HG03442 (cell line): ENCODE results near the gene WNK4.

ENCODE experiments used
- ATAC-seq: cut with Tn5 transposase; IDR thresholded peaks from one replicate; pipeline ENCODE4 v1.9.1; 2021; ENCODE audit warnings: mild to moderate bottlenecking, moderate library complexity; ENCODE audit not compliant: unreplicated experiment

WNK4 gene

DNA sequence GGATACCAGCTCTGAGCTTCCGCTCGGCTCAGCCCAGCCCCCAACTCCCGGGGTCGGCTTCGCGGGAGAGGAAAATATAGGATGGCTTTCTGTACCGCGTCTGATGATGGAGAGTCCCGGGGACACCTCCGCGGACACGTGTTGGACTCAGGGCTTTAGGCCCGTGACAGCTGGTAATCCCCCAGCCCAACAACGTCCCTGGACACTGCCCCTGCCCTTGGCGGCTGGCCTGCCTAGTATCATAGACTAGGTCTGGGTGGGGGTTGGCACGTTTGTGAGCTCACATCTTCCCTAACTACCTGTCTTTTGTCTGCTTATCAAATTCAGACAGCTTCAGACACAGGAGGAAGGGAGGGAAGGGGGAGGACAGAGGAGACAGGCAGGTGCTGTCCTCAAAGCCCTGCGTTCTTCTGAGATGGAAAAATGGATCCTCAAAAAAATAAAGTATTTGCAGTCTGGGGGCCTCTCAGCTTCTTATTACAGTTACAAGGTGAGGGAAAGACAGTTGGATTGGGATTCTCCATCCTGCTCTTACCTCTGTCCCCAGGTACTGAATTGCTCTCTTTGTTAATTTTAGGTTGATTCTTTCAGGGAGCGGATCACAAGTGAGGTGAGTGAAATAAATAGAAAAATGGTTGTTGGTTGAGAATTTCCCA lies 53.5 kb downstream of the WNK4 start:
- ATAC-seq: no peak

DNA sequence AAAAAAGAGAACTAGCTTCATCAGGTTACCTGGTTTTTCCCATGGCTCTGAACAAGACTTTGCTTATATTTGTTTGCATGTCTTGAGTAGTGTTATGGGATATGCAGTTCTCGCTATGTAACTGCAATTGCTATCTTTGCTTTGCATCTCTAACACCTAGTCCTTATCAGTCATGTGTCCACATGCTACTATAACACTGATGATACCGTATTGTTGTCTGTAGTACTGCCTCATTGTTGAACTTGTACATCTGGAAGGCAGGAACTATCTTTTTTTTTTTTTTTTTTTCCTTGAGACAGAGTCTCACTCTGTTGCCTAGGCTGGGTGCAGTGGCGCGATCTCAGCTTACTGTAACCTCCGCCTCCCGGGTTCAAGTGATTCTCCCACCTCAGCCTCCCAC lies 55.3 kb downstream of the WNK4 start:
- no peak for ATAC-seq

DNA sequence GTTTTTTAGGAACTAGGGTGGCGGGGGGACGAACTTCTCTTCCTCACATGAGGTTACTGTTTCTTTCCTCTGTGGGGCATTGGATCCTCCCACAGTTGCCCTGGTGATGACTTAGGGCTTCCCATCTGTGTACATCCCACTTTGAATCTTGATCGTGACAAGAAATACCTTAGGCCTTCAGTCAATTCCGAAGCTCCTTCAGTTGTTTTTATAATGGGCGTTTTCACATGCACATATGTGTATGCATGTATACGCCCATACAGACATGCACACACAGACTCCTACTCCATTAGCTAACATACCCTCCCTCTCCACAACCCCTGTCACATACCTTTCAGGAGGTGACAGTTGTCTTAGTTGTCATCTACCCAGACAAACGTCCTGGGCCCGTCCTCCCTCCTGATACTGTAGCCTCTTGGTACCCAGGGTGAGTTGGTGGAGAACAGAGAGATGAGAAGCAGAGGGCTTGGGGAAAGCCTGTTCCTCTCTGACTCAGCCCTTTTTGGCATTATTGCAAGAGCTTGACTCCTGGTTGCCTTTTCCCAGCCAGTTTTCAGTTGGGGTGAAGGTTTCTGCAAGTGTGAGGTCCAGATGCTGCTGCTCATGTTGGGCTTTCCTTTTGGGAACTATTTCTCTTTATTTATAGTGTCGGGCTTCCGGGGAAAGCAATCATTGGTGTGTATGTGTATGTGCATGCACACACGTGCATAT lies 61.7 kb downstream of the WNK4 start:
- no peak for ATAC-seq

DNA sequence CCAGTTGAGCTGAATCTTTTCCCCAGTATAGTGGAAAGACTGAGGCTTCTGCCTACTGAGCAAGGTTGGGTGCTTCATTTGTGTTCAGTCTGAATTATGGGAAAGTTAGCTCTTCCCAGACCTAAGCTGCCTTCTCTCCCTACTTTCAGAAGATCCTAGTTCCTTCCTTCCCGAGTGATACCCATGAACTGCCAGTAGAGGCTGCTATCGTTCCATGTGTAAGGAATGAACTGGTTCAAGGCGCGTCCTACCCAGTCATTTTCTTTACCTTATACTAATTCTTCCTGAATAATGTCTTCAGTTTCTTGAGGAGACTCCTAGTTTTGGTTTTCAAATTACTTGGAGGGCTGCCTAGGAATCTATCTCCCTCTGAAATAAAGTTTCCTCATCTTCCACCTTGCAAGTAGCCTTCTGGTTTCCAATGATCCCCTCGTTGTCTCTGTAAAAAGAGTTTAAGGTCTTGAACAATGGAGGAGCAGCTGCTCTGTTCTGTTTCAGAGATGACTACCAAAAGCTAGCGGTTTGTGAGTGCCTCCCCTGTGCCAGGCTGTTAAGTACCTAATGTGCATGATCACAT lies 63.0 kb downstream of the WNK4 start:
- ATAC-seq: no peak

DNA sequence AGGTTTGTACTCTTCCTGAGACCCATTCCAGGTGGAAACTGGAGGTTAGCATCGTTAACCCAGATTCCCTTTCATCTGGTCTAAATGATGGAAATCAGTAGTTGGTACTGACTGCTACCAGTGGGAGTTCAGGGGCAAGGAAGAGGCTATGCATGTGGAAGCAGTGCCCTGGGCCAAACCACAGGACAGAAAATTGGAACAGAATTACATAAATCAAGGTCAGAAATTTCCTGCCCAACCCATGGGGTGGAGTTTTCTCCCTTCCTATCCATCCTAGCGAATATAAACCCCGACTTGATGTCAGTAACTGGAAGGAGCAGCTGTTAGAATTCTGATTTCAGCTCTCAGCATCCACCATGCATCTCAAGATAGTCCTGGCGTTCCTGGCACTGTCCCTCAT lies 63.9 kb downstream of the WNK4 start, which contains the start of gene AOC2:
Gene AOC2, plus strand, starts transcription at position 310 of the 400 bp plus-strand sequence. Its CDS starts 47 bp downstream, at position 357.
- no peak for ATAC-seq

DNA sequence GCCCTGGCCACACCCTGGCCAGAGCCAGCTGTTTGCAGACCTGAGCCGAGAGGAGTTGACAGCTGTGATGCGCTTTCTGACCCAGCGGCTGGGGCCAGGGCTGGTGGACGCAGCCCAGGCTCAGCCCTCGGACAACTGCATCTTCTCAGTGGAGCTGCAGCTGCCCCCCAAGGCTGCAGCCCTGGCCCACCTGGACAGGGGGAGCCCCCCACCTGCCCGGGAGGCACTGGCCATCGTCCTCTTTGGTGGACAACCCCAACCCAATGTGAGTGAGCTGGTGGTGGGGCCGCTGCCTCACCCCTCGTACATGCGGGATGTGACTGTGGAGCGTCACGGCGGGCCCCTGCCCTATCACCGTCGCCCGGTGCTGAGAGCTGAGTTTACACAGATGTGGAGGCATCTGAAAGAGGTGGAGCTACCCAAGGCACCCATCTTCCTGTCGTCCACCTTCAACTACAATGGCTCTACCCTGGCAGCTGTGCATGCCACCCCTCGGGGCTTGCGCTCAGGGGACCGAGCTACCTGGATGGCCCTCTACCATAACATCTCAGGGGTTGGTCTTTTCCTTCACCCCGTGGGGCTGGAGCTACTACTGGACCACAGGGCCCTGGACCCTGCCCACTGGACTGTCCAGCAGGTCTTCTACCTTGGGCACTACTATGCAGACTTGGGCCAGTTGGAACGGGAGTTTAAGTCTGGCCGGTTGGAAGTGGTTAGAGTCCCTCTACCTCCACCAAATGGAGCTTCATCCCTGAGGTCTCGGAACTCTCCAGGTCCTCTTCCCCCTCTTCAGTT lies 64.5 kb downstream of the WNK4 start:
- no peak for ATAC-seq

DNA sequence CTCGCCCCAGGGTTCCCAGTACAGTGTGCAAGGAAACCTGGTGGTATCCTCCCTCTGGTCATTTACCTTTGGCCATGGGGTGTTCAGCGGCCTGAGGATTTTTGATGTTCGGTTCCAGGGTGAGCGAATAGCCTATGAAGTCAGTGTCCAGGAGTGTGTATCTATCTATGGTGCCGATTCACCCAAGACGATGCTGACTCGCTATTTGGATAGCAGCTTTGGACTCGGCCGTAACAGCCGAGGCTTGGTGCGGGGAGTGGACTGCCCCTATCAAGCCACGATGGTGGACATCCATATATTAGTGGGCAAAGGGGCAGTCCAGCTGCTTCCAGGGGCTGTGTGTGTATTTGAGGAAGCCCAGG lies 65.1 kb downstream of the WNK4 start:
- no peak for ATAC-seq

DNA sequence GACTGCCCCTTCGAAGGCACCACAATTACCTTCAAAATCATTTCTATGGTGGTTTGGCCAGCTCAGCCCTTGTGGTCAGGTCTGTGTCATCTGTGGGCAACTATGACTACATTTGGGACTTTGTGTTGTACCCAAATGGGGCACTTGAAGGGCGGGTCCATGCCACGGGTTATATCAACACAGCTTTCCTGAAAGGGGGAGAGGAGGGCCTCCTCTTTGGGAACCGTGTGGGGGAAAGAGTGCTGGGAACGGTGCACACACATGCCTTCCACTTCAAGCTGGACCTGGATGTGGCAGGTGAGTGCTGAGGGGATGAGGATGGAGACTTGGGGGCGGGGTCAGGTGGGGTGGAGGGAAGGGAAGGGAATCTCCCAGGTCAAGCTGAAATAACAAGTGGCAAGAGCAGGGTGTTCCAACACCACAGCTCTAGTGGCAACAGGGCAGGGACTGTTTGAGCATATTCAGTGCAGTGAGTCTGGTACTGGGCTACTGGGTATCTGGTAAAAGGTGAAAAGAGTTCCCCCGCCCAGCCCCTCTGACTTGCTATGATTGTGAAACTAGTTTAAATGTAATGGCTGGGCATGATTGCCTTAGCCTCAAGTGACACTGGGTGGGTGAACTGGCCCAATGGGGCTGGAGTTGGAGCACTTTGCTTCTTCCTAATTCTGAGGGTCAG lies 65.6 kb downstream of the WNK4 start:
- ATAC-seq: no peak
